GM12878 (cell line): ENCODE results near the gene CACNA1H. TPM values are rescaled to one million over a fixed set of nuclear protein-coding genes. Genes with fewer than 3 reads are reported as not detected.

Experiments
- ATAC-seq: fragments of 200-7000 bp; cut with Tn5 transposase; 3 replicates; pipeline ENCODE4 v1.9.1; 2020; ENCODE audit warnings: mild to moderate bottlenecking, moderate library complexity
- BruUV-seq: library from RNA; stranded (reverse); fragments of 400-500 nt; replicated peaks from 2 replicates; lab custom pipeline; 2021; lab: Mats Ljungman, UMichigan
- CTCF ChIA-PET: fragments of 300-600 bp; sonication (Branson Sonifier 250); formaldehyde crosslinking; extraction: SDS; loops from one replicate; lab custom pipeline; 2021; ENCODE audit warnings: inconsistent platforms; lab: Yijun Ruan, JAX
- POLR2A ChIA-PET: fragments of 350-600 bp; formaldehyde crosslinking; extraction: SDS; loops from one replicate; lab custom pipeline; 2021; ENCODE audit warnings: inconsistent platforms; lab: Charles Lee
- RAD21 ChIA-PET: fragments of 300-600 bp; sonication (Branson Sonifier 250); formaldehyde crosslinking; loops from one replicate; lab custom pipeline; 2023; ENCODE audit warnings: antibody characterized with exemption; ENCODE audit not compliant: unreplicated experiment; lab: Charles Lee
- SMC1A ChIA-PET: fragments of 300-600 bp; sonication (Branson Sonifier 250); formaldehyde crosslinking; loops from one replicate; lab custom pipeline; 2023; ENCODE audit not compliant: unreplicated experiment, uncharacterized antibody; lab: Charles Lee
- DNase-seq: peaks from one replicate; pipeline ENCODE4 v3.0.0-alpha.2; 2011; ENCODE audit warnings: low read depth, low spot score
- FAIRE-seq: peaks from 3 replicates; lab custom pipeline; 2011; peaks lifted over from hg19 to GRCh38; lab: Jason Lieb, UNC
- H2AFZ ChIP-seq: 2 replicates; pipeline ENCODE4 v1.6.0; 2011; ENCODE audit warnings: low read depth, low read length, control low read depth; ENCODE audit not compliant: control insufficient read depth
- H3K27ac ChIP-seq: 2 replicates; pipeline ENCODE4 v1.5.1; 2011; ENCODE audit warnings: control low read depth; ENCODE audit not compliant: control insufficient read depth, insufficient read depth
- H3K27me3 ChIP-seq, 2 experiments: replicated peaks in 1 of 2; 2 replicates each; pipeline versions ENCODE4 v1.6.0 to v1.6.1; 2011; ENCODE audit warnings: low read length in 1 of 2; ENCODE audit not compliant: control insufficient read depth in 2 of 2, insufficient read depth in 2 of 2
- H3K36me3 ChIP-seq, 2 experiments: 2 replicates each; pipeline ENCODE4 v1.5.1; 2011; ENCODE audit warnings: low read length in 1 of 2; ENCODE audit not compliant: control insufficient read depth in 2 of 2, insufficient read depth in 2 of 2
- H3K4me1 ChIP-seq: 2 replicates; pipeline ENCODE4 v1.6.1; 2011; ENCODE audit warnings: mild to moderate bottlenecking, low read length, moderate library complexity, mixed read lengths; ENCODE audit not compliant: control insufficient read depth, insufficient read depth
- H3K4me2 ChIP-seq: 2 replicates; pipeline ENCODE4 v1.6.0; 2011; ENCODE audit warnings: control low read depth; ENCODE audit not compliant: control insufficient read depth, insufficient read depth
- H3K4me3 ChIP-seq: fragments of 200-600 bp; sonication (generic); 2 replicates; pipeline ENCODE4 v1.5.1; 2016
- H3K79me2 ChIP-seq: 2 replicates; pipeline ENCODE4 v1.6.0; 2011; ENCODE audit warnings: low read length; ENCODE audit not compliant: control insufficient read depth, insufficient read depth
- H3K9ac ChIP-seq: 2 replicates; pipeline ENCODE4 v1.8.0; 2011; ENCODE audit warnings: low read length, control low read depth, mixed read lengths; ENCODE audit not compliant: control insufficient read depth, insufficient read depth
- H3K9me3 ChIP-seq: replicated peaks from 3 replicates; pipeline ENCODE4 v1.5.1; 2011; ENCODE audit warnings: mild to moderate bottlenecking, low read length; ENCODE audit not compliant: control insufficient read depth, insufficient read depth
- H4K20me1 ChIP-seq: 2 replicates; pipeline ENCODE4 v1.6.0; 2011; ENCODE audit not compliant: control insufficient read depth, insufficient read depth
- BMI1 ChIP-seq: fragments of 450-650 bp; IDR thresholded peaks from 2 replicates; pipeline ENCODE4 v1.6.1; 2016; ENCODE audit warnings: mild to moderate bottlenecking, moderate library complexity, borderline replicate concordance
- CEBPB ChIP-seq, 2 experiments: fragments of 150-350 bp in 1 of 2; IDR thresholded peaks; 2 replicates each; pipeline ENCODE4 v1.6.1; 2012 to 2014; ENCODE audit warnings: low read depth in 2 of 2, low read length in 2 of 2, borderline replicate concordance in 1 of 2, inconsistent platforms in 1 of 2
- GABPA ChIP-seq: IDR thresholded peaks from 2 replicates; pipeline ENCODE4 v1.6.1; 2014; ENCODE audit warnings: antibody characterized with exemption, low read depth, mild to moderate bottlenecking, inconsistent platforms
- GATAD2B ChIP-seq: fragments of 450-650 bp; conservative IDR thresholded peaks from 2 replicates; pipeline ENCODE4 v1.6.1; 2017; ENCODE audit warnings: low read depth, mild to moderate bottlenecking, moderate library complexity
- KDM1A ChIP-seq: fragments of 200-600 bp; sonication (generic); IDR thresholded peaks from 2 replicates; pipeline ENCODE4 v1.6.1; 2016; ENCODE audit warnings: borderline replicate concordance
- NFXL1 ChIP-seq: fragments of 450-650 bp; IDR thresholded peaks from 2 replicates; pipeline ENCODE4 v1.6.1; 2017; ENCODE audit warnings: antibody characterized with exemption, mild to moderate bottlenecking, borderline replicate concordance
- NR2C1 ChIP-seq: fragments of 450-650 bp; IDR thresholded peaks from 2 replicates; pipeline ENCODE4 v1.6.1; 2017; ENCODE audit warnings: antibody characterized with exemption, mild to moderate bottlenecking, moderate library complexity
- POU2F2 ChIP-seq: IDR thresholded peaks from 3 replicates; pipeline ENCODE4 v1.6.1; 2011; ENCODE audit warnings: low read depth, mild to moderate bottlenecking, low read length, borderline replicate concordance
- PRDM15 ChIP-seq: fragments of 450-650 bp; formaldehyde crosslinking; IDR thresholded peaks from 2 replicates; pipeline ENCODE4 v1.4.0; 2020; ENCODE audit warnings: mild to moderate bottlenecking, moderate library complexity
- RCOR1 ChIP-seq: conservative IDR thresholded peaks from 2 replicates; pipeline ENCODE4 v1.6.1; 2012; ENCODE audit warnings: low read depth, low read length, improper control_type of control experiment
- ZBTB33 ChIP-seq: fragments of 450-650 bp; IDR thresholded peaks from 2 replicates; pipeline ENCODE4 v1.6.1; 2017; ENCODE audit warnings: mild to moderate bottlenecking
- WGBS: methylation state at CpG from one replicate; pipeline ENCODE4 v1.1.6; 2016; ENCODE audit warnings: low lambda C conversion rate; ENCODE audit not compliant: insufficient replicate concordance, insufficient coverage; ENCODE audit errors: missing lambda C conversion rate; 5-methylcytosine and 5-hydroxymethylcytosine counted together
- in situ Hi-C: fragments of 300-500 bp; cut with MboI; formaldehyde crosslinking; loops from 9 replicates; pipeline ENCODE4 v1.14.3; 2018; ENCODE audit warnings: mixed read lengths
- intact Hi-C: fragments of 100-400 bp; cut with micrococcal nuclease; formaldehyde crosslinking; loops from one replicate; pipeline ENCODE4 v1.14.2; 2022; ENCODE audit not compliant: unreplicated experiment
- polyA plus RNA-seq, 11 experiments: library from polyadenylated mRNA; depleted of rRNA in 4 of 11; unstranded in 6 of 11; stranded (reverse) in 5 of 11; fragments of >200 nt; fragmentation: Nextera tagmentation in 4 of 11; fragmentation: Illumina TruSeq in 1 of 11; extraction: Ambion mirVana in 4 of 11; extraction: Trizol in 1 of 11; gene quantifications; 1 replicate in 1 of 11; 2 replicates in 10 of 11; pipeline versions ENCODE4 v1.2.1 to v1.2.3, GENCODE V29; 2011 to 2016; ENCODE audit warnings: inconsistent platforms in 2 of 11, missing spikeins in 2 of 11, low read depth in 1 of 11
- total RNA-seq, 4 experiments: library from RNA; depleted of rRNA in 3 of 4; stranded (reverse); fragments of >200 nt in 3 of 4; fragmentation: Illumina TruSeq in 1 of 4; extraction: Trizol in 1 of 4; gene quantifications; 2 replicates each; pipeline versions ENCODE4 v1.2.1 to v1.2.3, GENCODE V29; 2013 to 2021

Gene CACNA1H
- total and polyA plus RNA-seq, 10 of the 15 experiments (the other 5 are each of a cell fraction or from before 2014, with no cell fraction given): 0.03 to 0.54 TPM; not detected in 8

- TF ChIP-seq PRDM15 (CRISPR knock-in tag) (no peak), GABPA (no peak), POU2F2 (no peak), KDM1A (no peak), CEBPB (IDR thresholded peaks at IDR 0.05; ENCODE audit: borderline replicate concordance in 1 of 2, low read depth in 2 of 2, low read length in 2 of 2) (no peak)
Measured at GRCh38 chr16:1216296-1216619, 63.4 kb downstream of the CACNA1H start (continued).

GRCh38 chr16:1216681-1217400, 63.9 kb downstream of the CACNA1H start:
- Histone ChIP-seq H3K27me3 (no peaks in the 10 kb centered on the region; a peak in 1 of 4 replicates), H3K36me3 (no peaks in the 10 kb centered on the region), H3K9ac (no peak overlapping the region), H3K4me3 (no peak overlapping the region), H3K27ac (no peak overlapping the region), H4K20me1 (no peaks in the 10 kb centered on the region), H3K79me2 (no peaks in the 10 kb centered on the region), H3K9me3 (no peaks in the 10 kb centered on the region), H3K4me2 (no peak overlapping the region)
- POLR2A ChIA-PET: no interaction called here
- in situ Hi-C loops: no loop called here
- FAIRE-seq: no peak
- RAD21 ChIA-PET: no interaction called here
- DNase-seq: no peak
- no peak for ATAC-seq
- CTCF ChIA-PET: no interaction called here
- no TSS peak for BruUV-seq
- WGBS: 45% methylated on average over 31 of the region's 32 CpGs
- no peak for TF ChIP-seq NR2C1
- TF ChIP-seq ZBTB33: no peak
- no peak for TF ChIP-seq RCOR1
- TF ChIP-seq BMI1: no peak
- TF ChIP-seq GATAD2B: no peak
- no peak for TF ChIP-seq NFXL1
- TF ChIP-seq, all 136 proteins: peak for 0
- intact Hi-C loops: no loop called here
- Histone ChIP-seq H3K4me1 (no peaks in the 10 kb centered on the region), H2AFZ (no peak overlapping the region)
- SMC1A ChIA-PET: no interaction called here
